HG02798 (cell line): ENCODE results near the gene OR2C1.
A peak's percentile ranks its signal among the peaks of the same experiment; 100 is the strongest.

Source experiments
- ATAC-seq: cut with Tn5 transposase; IDR thresholded peaks from one replicate; pipeline ENCODE4 v1.9.1; 2021; ENCODE audit warnings: mild to moderate bottlenecking; ENCODE audit not compliant: unreplicated experiment, poor library complexity

OR2C1 gene

GRCh38 chr16:3389663-3390338 is 34.1 kb downstream of the OR2C1 start:
- ATAC-seq, result no peak

- no peak for ATAC-seq
Measured at GRCh38 chr16:3400446-3400778, 44.7 kb downstream of the OR2C1 start.

- ATAC-seq, result peak; percentile 97
Measured at GRCh38 chr16:3400779-3401688, 45.3 kb downstream of the OR2C1 start, which contains the start of the genes ZNF174 and ZSCAN32. Gene ZNF174, plus strand, starts transcription at chr16:3401215. Its CDS starts 790 bp downstream, at chr16:3402005. Gene ZSCAN32, minus strand, starts transcription at chr16:3401004. Its CDS starts 3,447 bp downstream, at chr16:3397557.

- no peak for ATAC-seq
Measured at GRCh38 chr16:3401719-3402397, 46.2 kb downstream of the OR2C1 start.
